ENCODE results near the gene PLCE1. TPM values are rescaled to one million over a fixed set of nuclear protein-coding genes. Genes with fewer than 3 reads are reported as not detected.

The PLCE1 gene
- polyA plus RNA-seq, 1 donor (not counting 4 experiments of a cell fraction or from before 2014, with no cell fraction given) = 0.01 TPM

DNA sequence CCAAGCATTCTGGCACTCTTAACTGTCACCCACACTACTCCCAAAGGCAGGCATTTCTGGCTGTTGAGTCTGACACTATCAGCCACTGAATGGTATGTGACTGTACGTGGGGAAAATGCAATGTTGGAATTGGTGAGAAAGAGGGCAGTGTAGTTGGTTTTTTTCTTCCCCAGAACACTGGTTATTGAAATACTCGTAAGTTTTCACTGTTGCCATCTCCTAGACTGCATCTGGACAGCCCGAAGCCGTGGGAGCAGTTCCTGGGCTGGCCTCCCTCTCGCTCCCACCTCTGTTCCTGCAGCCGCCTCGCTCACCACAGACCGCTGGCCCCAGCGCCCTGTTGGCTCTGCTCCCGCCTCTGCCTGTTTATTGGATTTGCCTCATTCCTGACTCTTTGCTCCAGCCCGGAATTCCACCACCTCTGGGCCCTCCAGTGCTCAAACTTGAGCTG lies 5.7 kb downstream of the PLCE1 start:
- Histone ChIP-seq H2AFZ (ENCODE audit: control insufficient read depth, low read length) (no peak overlapping the region), H3K9me3 (ENCODE audit: control insufficient read depth, low read depth, low read length) (no peaks in the 10 kb centered on the region), H3K4me2 (ENCODE audit: control insufficient read depth, extremely low read depth, insufficient read depth, low read depth, low read length) (no peak overlapping the region), H3K27ac (ENCODE audit: control insufficient read depth, insufficient read depth, low read length) (no peak overlapping the region), H3K9me1 (ENCODE audit: control insufficient read depth, extremely low read depth, insufficient read depth, low read length) (no peaks in the 10 kb centered on the region), H3K27me3 (ENCODE audit: control insufficient read depth, extremely low read depth, insufficient read depth, low read length) (peaks cover 32% of the 10 kb centered on the region), H3K4me3 (ENCODE audit: control insufficient read depth in 2 of 3, extremely low read depth in 1 of 3, insufficient read depth in 2 of 3, low read depth in 1 of 3, low read length in 3 of 3) (no peak overlapping the region), H4K20me1 (ENCODE audit: control insufficient read depth, extremely low read depth, insufficient read depth, low read length) (no peaks in the 10 kb centered on the region), H3K36me3 (ENCODE audit: control insufficient read depth in 2 of 2, extremely low read depth in 1 of 2, insufficient read depth in 2 of 2, low read length in 2 of 2) (no peaks in the 10 kb centered on the region), H3K4me1 (ENCODE audit: control insufficient read depth, extremely low read depth, insufficient read depth, low read length) (no peaks in the 10 kb centered on the region), H3K9ac (ENCODE audit: control insufficient read depth, extremely low read depth, insufficient read depth, low read length) (no peak overlapping the region), H3K79me2 (ENCODE audit: control insufficient read depth, insufficient read depth, low read length) (no peaks in the 10 kb centered on the region)
- TF ChIP-seq EZH2 (IDR thresholded peaks at IDR 0.05; ENCODE audit: low read length) = no peak
- TF ChIP-seq CTCF (optimal IDR thresholded peaks at IDR 0.05 in 1 of 3, IDR thresholded peaks at IDR 0.05 in 1 of 3, conservative IDR thresholded peaks at IDR 0.05 in 1 of 3; ENCODE audit: extremely low read depth in 1 of 3, insufficient read depth in 2 of 3, low read length in 3 of 3) = no peak
- dilution Hi-C loops (cut with MboI; ENCODE audit: extremely low pct_ligation_motif_present, low sequenced_read_pairs) = no loop called here
- no peak for FAIRE-seq
- no peak for DNase-seq (ENCODE audit: low read depth, low spot score)

GRCh38 chr10:94000638-94001415 lies 7.1 kb downstream of the PLCE1 start:
- no peak for FAIRE-seq
- no peaks in the 10 kb centered on the region for H3K79me2 ChIP-seq (ENCODE audit: control insufficient read depth, insufficient read depth, low read length)

More at GRCh38 chr10:94000638-94001415, 7.1 kb downstream of the PLCE1 start:
- H3K4me2 ChIP-seq (ENCODE audit: control insufficient read depth, extremely low read depth, insufficient read depth, low read depth, low read length) = no peak overlapping the region
- no peak overlapping the region for H3K4me3 ChIP-seq (ENCODE audit: control insufficient read depth in 2 of 3, extremely low read depth in 1 of 3, insufficient read depth in 2 of 3, low read depth in 1 of 3, low read length in 3 of 3)
- peaks cover 21% of the 10 kb centered on the region for H3K27me3 ChIP-seq (ENCODE audit: control insufficient read depth, extremely low read depth, insufficient read depth, low read length)
- no peaks in the 10 kb centered on the region for H4K20me1 ChIP-seq (ENCODE audit: control insufficient read depth, extremely low read depth, insufficient read depth, low read length)
- H2AFZ ChIP-seq (ENCODE audit: control insufficient read depth, low read length) = no peak overlapping the region
- H3K36me3 ChIP-seq (ENCODE audit: control insufficient read depth in 2 of 2, extremely low read depth in 1 of 2, insufficient read depth in 2 of 2, low read length in 2 of 2) = no peaks in the 10 kb centered on the region
- H3K9me1 ChIP-seq (ENCODE audit: control insufficient read depth, extremely low read depth, insufficient read depth, low read length) = no peaks in the 10 kb centered on the region
- TF ChIP-seq EZH2 (IDR thresholded peaks at IDR 0.05; ENCODE audit: low read length) (no peak), CTCF (optimal IDR thresholded peaks at IDR 0.05 in 1 of 3, IDR thresholded peaks at IDR 0.05 in 1 of 3, conservative IDR thresholded peaks at IDR 0.05 in 1 of 3; ENCODE audit: extremely low read depth in 1 of 3, insufficient read depth in 2 of 3, low read length in 3 of 3) (no peak)
- dilution Hi-C loops (cut with MboI; ENCODE audit: extremely low pct_ligation_motif_present, low sequenced_read_pairs) = no loop called here
- no peaks in the 10 kb centered on the region for H3K4me1 ChIP-seq (ENCODE audit: control insufficient read depth, extremely low read depth, insufficient read depth, low read length)
- H3K27ac ChIP-seq (ENCODE audit: control insufficient read depth, insufficient read depth, low read length) = no peak overlapping the region
- DNase-seq (ENCODE audit: low read depth, low spot score) = no peak
- no peaks in the 10 kb centered on the region for H3K9me3 ChIP-seq (ENCODE audit: control insufficient read depth, low read depth, low read length)
- no peak overlapping the region for H3K9ac ChIP-seq (ENCODE audit: control insufficient read depth, extremely low read depth, insufficient read depth, low read length)
